ENCODE measurements around the gene ADAMTSL3.

ADAMTSL3 gene

GRCh38 chr15:83671603-83672002 lies 17.7 kb downstream of the ADAMTSL3 start:
- CTCF ChIA-PET = no interaction called here
- no peak overlapping the region for H3K27ac Mint-ChIP-seq
- no peak for DNase-seq
- peaks cover 3% of the 10 kb centered on the region for H3K9me3 Mint-ChIP-seq
- no peaks in the 10 kb centered on the region for H3K4me1 Mint-ChIP-seq
- no peaks in the 10 kb centered on the region for H3K27me3 Mint-ChIP-seq
- no peak overlapping the region for H3K4me3 Mint-ChIP-seq
- H3K36me3 Mint-ChIP-seq = no peaks in the 10 kb centered on the region

- Mint-ChIP-seq H3K4me3 (no peak overlapping the region), H3K27ac (no peak overlapping the region), H3K36me3 (no peaks in the 10 kb centered on the region), H3K4me1 (no peaks in the 10 kb centered on the region), H3K9me3 (peaks cover 3% of the 10 kb centered on the region), H3K27me3 (no peaks in the 10 kb centered on the region)
- CTCF ChIA-PET = no interaction called here
- no peak for DNase-seq
Observed at GRCh38 chr15:83673385-83673784, 19.5 kb downstream of the ADAMTSL3 start.

- H3K4me1 Mint-ChIP-seq = no peaks in the 10 kb centered on the region
Observed at GRCh38 chr15:83682476-83683088, 28.7 kb downstream of the ADAMTSL3 start.

GRCh38 chr15:83685916-83686332 lies 32.0 kb downstream of the ADAMTSL3 start:
- CTCF ChIA-PET = no interaction called here
- H3K27ac Mint-ChIP-seq = no peak overlapping the region
- H3K4me3 Mint-ChIP-seq = no peak overlapping the region
- H3K36me3 Mint-ChIP-seq = no peaks in the 10 kb centered on the region
- no peaks in the 10 kb centered on the region for H3K4me1 Mint-ChIP-seq
- H3K9me3 Mint-ChIP-seq = no peaks in the 10 kb centered on the region
- DNase-seq = no peak
- H3K27me3 Mint-ChIP-seq = no peaks in the 10 kb centered on the region

More at GRCh38 chr15:83682476-83683088, 28.7 kb downstream of the ADAMTSL3 start:
- Mint-ChIP-seq H3K36me3 (no peaks in the 10 kb centered on the region), H3K9me3 (peaks cover 2% of the 10 kb centered on the region), H3K4me3 (no peak overlapping the region), H3K27me3 (no peaks in the 10 kb centered on the region), H3K27ac (no peak overlapping the region)
- no peak for DNase-seq
- CTCF ChIA-PET = no interaction called here

- CTCF ChIA-PET = no interaction called here
- H3K27ac Mint-ChIP-seq = no peak overlapping the region
- H3K4me3 Mint-ChIP-seq = no peak overlapping the region
- no peaks in the 10 kb centered on the region for H3K36me3 Mint-ChIP-seq
- H3K9me3 Mint-ChIP-seq = no peaks in the 10 kb centered on the region
- DNase-seq = no peak
- H3K4me1 Mint-ChIP-seq = no peaks in the 10 kb centered on the region
- no peaks in the 10 kb centered on the region for H3K27me3 Mint-ChIP-seq
Observed at GRCh38 chr15:83688201-83688600, 34.3 kb downstream of the ADAMTSL3 start.

- H3K27me3 Mint-ChIP-seq = no peaks in the 10 kb centered on the region
- no peaks in the 10 kb centered on the region for H3K36me3 Mint-ChIP-seq
- DNase-seq = no peak
- H3K9me3 Mint-ChIP-seq = peaks cover 3% of the 10 kb centered on the region
- no peak overlapping the region for H3K4me3 Mint-ChIP-seq
- no peak overlapping the region for H3K27ac Mint-ChIP-seq
- CTCF ChIA-PET = no interaction called here
- H3K4me1 Mint-ChIP-seq = no peaks in the 10 kb centered on the region
Observed at GRCh38 chr15:83690676-83691075, 36.8 kb downstream of the ADAMTSL3 start.

GRCh38 chr15:83692746-83693581 lies 39.0 kb downstream of the ADAMTSL3 start:
- Mint-ChIP-seq H3K4me1 (no peaks in the 10 kb centered on the region), H3K27me3 (no peaks in the 10 kb centered on the region), H3K9me3 (peaks cover 3% of the 10 kb centered on the region), H3K36me3 (no peaks in the 10 kb centered on the region), H3K27ac (no peak overlapping the region), H3K4me3 (no peak overlapping the region)
- CTCF ChIA-PET = no interaction called here
- DNase-seq = no peak

- no peaks in the 10 kb centered on the region for H3K36me3 Mint-ChIP-seq
- CTCF ChIA-PET = no interaction called here
- no peak overlapping the region for H3K27ac Mint-ChIP-seq
- DNase-seq = no peak
- no peak overlapping the region for H3K4me3 Mint-ChIP-seq
- no peaks in the 10 kb centered on the region for H3K27me3 Mint-ChIP-seq
- peaks cover 3% of the 10 kb centered on the region for H3K9me3 Mint-ChIP-seq
- no peaks in the 10 kb centered on the region for H3K4me1 Mint-ChIP-seq
Observed at GRCh38 chr15:83694015-83694414, 40.1 kb downstream of the ADAMTSL3 start.

- no peaks in the 10 kb centered on the region for H3K4me1 Mint-ChIP-seq
- H3K9me3 Mint-ChIP-seq = peaks cover 3% of the 10 kb centered on the region
- CTCF ChIA-PET = no interaction called here
- no peaks in the 10 kb centered on the region for H3K36me3 Mint-ChIP-seq
- H3K4me3 Mint-ChIP-seq = no peak overlapping the region
- no peaks in the 10 kb centered on the region for H3K27me3 Mint-ChIP-seq
- no peak overlapping the region for H3K27ac Mint-ChIP-seq
- DNase-seq = no peak
Observed at GRCh38 chr15:83694536-83694935, 40.6 kb downstream of the ADAMTSL3 start.

GRCh38 chr15:83695246-83695645 lies 41.3 kb downstream of the ADAMTSL3 start:
- no peaks in the 10 kb centered on the region for H3K36me3 Mint-ChIP-seq
- no peaks in the 10 kb centered on the region for H3K27me3 Mint-ChIP-seq
- peaks cover 3% of the 10 kb centered on the region for H3K9me3 Mint-ChIP-seq
- no peaks in the 10 kb centered on the region for H3K4me1 Mint-ChIP-seq
- no peak overlapping the region for H3K27ac Mint-ChIP-seq
- CTCF ChIA-PET = no interaction called here
- no peak for DNase-seq
- no peak overlapping the region for H3K4me3 Mint-ChIP-seq

GRCh38 chr15:83695901-83696425 lies 42.0 kb downstream of the ADAMTSL3 start:
- no peak for DNase-seq
- Mint-ChIP-seq H3K27ac (no peak overlapping the region), H3K36me3 (no peaks in the 10 kb centered on the region), H3K4me3 (no peak overlapping the region), H3K9me3 (peaks cover 3% of the 10 kb centered on the region), H3K27me3 (no peaks in the 10 kb centered on the region), H3K4me1 (no peaks in the 10 kb centered on the region)
- CTCF ChIA-PET = no interaction called here

GRCh38 chr15:83697716-83698115 lies 43.8 kb downstream of the ADAMTSL3 start:
- Mint-ChIP-seq H3K36me3 (no peaks in the 10 kb centered on the region), H3K27ac (no peak overlapping the region), H3K27me3 (no peaks in the 10 kb centered on the region), H3K9me3 (peaks cover 3% of the 10 kb centered on the region), H3K4me3 (no peak overlapping the region), H3K4me1 (no peaks in the 10 kb centered on the region)
- DNase-seq = no peak
- CTCF ChIA-PET = no interaction called here

GRCh38 chr15:83698294-83698693 lies 44.4 kb downstream of the ADAMTSL3 start:
- DNase-seq = no peak
- CTCF ChIA-PET = no interaction called here
- Mint-ChIP-seq H3K9me3 (peaks cover 3% of the 10 kb centered on the region), H3K4me3 (no peak overlapping the region), H3K4me1 (no peaks in the 10 kb centered on the region), H3K36me3 (no peaks in the 10 kb centered on the region), H3K27ac (no peak overlapping the region), H3K27me3 (no peaks in the 10 kb centered on the region)

GRCh38 chr15:83699028-83699427 lies 45.1 kb downstream of the ADAMTSL3 start:
- Mint-ChIP-seq H3K9me3 (peaks cover 3% of the 10 kb centered on the region), H3K36me3 (no peaks in the 10 kb centered on the region), H3K4me3 (no peak overlapping the region), H3K4me1 (no peaks in the 10 kb centered on the region), H3K27me3 (no peaks in the 10 kb centered on the region), H3K27ac (no peak overlapping the region)
- CTCF ChIA-PET = no interaction called here
- DNase-seq = no peak

- H3K4me1 Mint-ChIP-seq = no peaks in the 10 kb centered on the region
- no peaks in the 10 kb centered on the region for H3K36me3 Mint-ChIP-seq
- CTCF ChIA-PET = no interaction called here
- H3K9me3 Mint-ChIP-seq = no peaks in the 10 kb centered on the region
- no peak overlapping the region for H3K4me3 Mint-ChIP-seq
- no peaks in the 10 kb centered on the region for H3K27me3 Mint-ChIP-seq
- DNase-seq = no peak
- H3K27ac Mint-ChIP-seq = no peak overlapping the region
Observed at GRCh38 chr15:83700082-83700481, 46.2 kb downstream of the ADAMTSL3 start.
